Activated T-helper 1 cell treated with anti-CD3 and anti-CD28 coated beads, Interleukin-12 subunit alpha, Interleukin-12 subunit beta, Interleukin-2, Interleukin-4 antibody, amounts not matched to agents 30 ng/mL and 10 ng/mL and 1 ng/mL, durations not matched to agents 14 hours and 24 hours and 36 hours (primary cell): Measurements from ENCODE around the gene ATP8B4. TPM values are rescaled to one million over a fixed set of nuclear protein-coding genes. Genes with fewer than 3 reads are reported as not detected.

Source experiments
- DNase-seq: peaks from one replicate; pipeline ENCODE4 v3.0.0; 2021; ENCODE audit warnings: low spot score
- H3K27ac Mint-ChIP-seq: one replicate; pipeline ENCODE4 v1.8.0; 2021; ENCODE audit warnings: mild to moderate bottlenecking, mixed read lengths
- H3K27me3 Mint-ChIP-seq: one replicate; pipeline ENCODE4 v1.8.0; 2022; ENCODE audit warnings: mild to moderate bottlenecking, moderate library complexity, mixed read lengths; ENCODE audit not compliant: insufficient read depth
- H3K36me3 Mint-ChIP-seq: one replicate; pipeline ENCODE4 v1.8.0; 2021; ENCODE audit warnings: low read depth, mixed read lengths
- H3K4me1 Mint-ChIP-seq: one replicate; pipeline ENCODE4 v1.8.0; 2021; ENCODE audit warnings: low read depth, mixed read lengths
- H3K4me3 Mint-ChIP-seq: one replicate; pipeline ENCODE4 v1.8.0; 2021; ENCODE audit warnings: mild to moderate bottlenecking, moderate library complexity, mixed read lengths
- H3K9me3 Mint-ChIP-seq: one replicate; pipeline ENCODE4 v1.8.0; 2021; ENCODE audit warnings: mixed read lengths
- intact Hi-C: fragments of 100-400 bp; cut with micrococcal nuclease; formaldehyde crosslinking; loops from one replicate; pipeline ENCODE4 v1.15.1; 2024
- total RNA-seq: library from RNA; stranded (reverse); gene quantifications from 2 replicates; pipeline ENCODE4 v1.2.3, GENCODE V29; 2022

Gene ATP8B4
- total RNA-seq, 1 donor from 2014 or later, result 49.7 TPM

DNA sequence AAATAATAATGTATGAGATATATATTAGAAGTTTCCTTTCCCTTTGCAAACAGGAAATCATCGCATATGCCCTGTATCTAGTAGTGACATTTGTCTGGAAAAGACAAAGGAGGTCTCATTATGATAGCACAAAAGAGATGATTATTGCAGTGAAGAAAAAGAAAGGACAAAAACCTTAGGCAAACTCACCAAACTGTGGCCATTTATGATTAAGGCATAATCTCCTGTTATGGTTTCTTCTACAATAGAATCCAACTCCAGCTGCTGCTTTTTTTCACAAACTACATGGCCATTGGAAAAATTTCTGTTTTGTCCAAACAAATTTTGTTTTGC, 218.2 kb downstream of the ATP8B4 start:
- Mint-ChIP-seq H3K27ac (no peak overlapping the region), H3K9me3 (no peaks in the 10 kb centered on the region), H3K4me1 (no peaks in the 10 kb centered on the region), H3K36me3 (peaks cover 38% of the 10 kb centered on the region), H3K27me3 (no peaks in the 10 kb centered on the region), H3K4me3 (no peak overlapping the region)
- no peak for DNase-seq
- intact Hi-C loops, result no loop called here

DNA sequence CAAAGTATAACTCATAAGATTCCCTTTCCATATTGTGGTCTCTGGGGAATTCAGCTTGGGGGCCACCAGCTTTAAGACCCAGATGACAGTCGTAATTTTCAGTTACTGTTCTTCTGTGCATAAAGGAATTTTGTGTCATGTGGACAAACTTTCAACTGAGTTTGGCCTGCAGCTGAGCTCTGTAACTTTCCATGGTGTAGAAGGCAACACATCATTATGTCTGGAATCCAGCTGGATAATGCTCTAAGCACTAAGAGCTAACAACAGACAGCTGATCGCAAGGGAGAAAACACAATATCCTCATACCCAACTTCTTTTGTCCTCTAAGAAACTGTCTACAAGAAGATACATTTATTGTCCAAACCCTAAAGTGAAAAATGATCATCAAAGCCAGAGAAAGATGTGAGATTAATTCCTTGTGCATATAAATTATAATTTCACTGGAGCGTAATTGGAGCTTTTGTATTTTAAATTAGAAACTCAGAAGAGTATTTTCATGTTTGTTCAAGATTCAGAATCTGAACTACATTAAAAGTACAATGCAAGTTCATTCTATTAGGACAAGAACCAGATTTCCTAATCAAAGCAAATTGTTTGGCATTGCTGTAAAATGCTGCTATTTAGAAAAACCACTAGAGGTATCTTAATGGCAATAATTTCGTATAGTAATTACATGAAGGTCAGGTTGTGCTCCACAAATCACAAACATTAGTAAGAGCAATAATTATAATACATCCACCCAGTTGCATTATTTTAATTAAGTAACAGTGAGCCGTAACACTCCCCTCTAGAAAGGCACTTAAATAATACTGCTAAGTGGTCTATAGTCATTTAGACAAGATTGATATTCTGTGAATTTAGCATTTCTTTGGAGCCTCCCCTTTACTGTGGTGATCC, 218.8 kb downstream of the ATP8B4 start:
- intact Hi-C loops, result no loop called here

DNA sequence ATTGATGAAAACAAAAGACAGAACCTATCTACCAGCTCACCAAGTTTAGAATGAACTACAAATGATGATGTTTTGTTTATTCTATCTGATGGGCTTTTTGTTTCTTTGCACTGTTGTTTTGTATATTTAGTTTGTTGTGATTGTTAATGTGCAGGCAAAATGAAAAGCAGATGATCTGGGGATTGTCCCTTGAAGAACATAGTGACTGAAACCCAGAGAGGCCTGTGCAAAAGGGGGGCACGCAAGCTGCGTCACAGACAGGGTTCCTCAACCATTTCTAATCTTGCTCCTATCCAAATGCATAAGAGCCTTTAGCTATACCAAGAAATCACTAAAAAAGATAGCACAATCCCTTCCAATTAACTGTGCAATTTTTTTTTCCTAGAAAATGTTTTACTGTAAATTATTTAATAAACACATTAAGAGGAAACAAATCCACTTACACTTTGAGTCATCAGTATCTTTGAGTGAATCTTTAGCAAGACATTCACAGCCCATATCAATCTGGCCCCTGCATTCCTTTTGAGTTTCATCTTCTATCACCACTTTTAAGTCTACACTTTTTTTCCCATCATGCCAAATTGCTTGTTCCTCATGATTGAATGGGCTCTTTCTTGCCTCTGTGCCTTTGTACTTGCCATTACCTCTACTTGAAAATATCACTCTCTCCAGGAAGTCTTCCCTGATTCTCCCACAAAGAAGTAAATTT, 220.3 kb downstream of the ATP8B4 start:
- Mint-ChIP-seq H3K4me3 (no peak overlapping the region), H3K27me3 (no peaks in the 10 kb centered on the region), H3K27ac (no peak overlapping the region), H3K9me3 (no peaks in the 10 kb centered on the region), H3K4me1 (peaks cover 3% of the 10 kb centered on the region), H3K36me3 (peaks cover 34% of the 10 kb centered on the region)
- intact Hi-C loops, result no loop called here
- no peak for DNase-seq

More for the DNA sequence above, 218.8 kb downstream of the ATP8B4 start:
- Mint-ChIP-seq H3K27me3 (no peaks in the 10 kb centered on the region), H3K4me1 (no peaks in the 10 kb centered on the region), H3K27ac (no peak overlapping the region), H3K4me3 (no peak overlapping the region), H3K9me3 (no peaks in the 10 kb centered on the region), H3K36me3 (peaks cover 38% of the 10 kb centered on the region)
- no peak for DNase-seq

DNA sequence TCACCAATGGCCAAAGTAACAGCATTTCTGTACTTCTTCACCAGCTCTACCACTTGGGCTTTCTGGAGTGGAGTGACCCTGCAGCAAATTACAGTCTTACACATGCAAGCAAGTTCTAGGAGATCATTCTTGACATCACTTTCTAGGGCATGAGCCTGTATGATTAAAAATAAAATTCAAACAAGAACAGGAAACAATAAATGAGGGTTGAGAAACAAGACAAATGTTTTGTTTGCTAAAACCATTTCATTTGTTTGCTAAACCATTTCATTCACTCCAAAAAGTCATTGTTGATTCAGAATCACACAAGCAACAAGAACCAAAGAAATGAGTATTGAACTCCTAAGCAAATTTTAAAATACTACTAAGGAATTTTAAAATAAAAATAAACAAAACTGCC, 220.9 kb downstream of the ATP8B4 start:
- intact Hi-C loops, result no loop called here

DNA sequence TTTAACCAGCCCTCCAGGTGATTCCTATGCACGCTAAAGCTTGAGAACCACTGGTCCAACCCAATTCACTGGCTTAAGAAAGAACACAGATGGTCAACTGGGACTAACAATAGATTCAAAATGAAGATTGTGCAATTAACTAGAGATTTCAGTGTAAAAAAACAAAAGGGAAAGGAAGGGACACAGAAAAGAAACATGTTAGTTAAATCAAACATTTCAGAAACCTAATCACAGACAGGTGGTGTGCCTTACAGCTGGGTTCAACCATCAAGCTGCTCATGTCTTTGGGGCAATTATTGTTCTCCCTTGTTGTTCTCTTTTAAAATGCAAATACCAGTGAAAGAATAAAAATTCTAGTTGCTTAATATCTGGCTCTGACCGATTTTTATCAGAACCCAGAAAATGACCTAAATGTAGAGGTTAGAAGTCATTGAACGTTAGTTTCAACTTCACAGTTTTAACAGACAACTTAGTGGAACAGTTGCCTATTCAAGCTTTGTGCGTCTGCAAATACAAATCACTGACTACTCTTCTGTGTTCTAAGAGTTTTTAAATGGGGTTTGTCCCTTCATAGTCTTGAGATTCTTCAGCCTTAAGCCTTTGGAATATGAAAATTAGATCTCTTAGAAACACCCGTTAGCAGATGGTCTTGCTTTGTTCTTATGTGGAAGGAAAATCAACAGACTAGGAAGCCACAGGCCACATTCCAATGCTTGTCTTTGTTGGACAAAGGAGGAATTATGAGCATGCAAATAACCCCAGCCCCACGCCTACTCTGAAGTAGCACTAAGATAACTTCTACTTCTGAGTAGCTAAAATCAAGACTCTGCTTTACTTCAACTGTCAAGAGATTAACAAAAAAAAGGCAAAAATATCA, 223.4 kb downstream of the ATP8B4 start:
- Mint-ChIP-seq H3K4me1 (peaks cover 12% of the 10 kb centered on the region), H3K9me3 (no peaks in the 10 kb centered on the region), H3K4me3 (no peak overlapping the region), H3K27ac (no peak overlapping the region), H3K27me3 (no peaks in the 10 kb centered on the region), H3K36me3 (peaks cover 40% of the 10 kb centered on the region)
- DNase-seq, result no peak
- intact Hi-C loops, result no loop called here

More for the DNA sequence above, 220.9 kb downstream of the ATP8B4 start:
- no peak overlapping the region for H3K27ac Mint-ChIP-seq
- peaks cover 35% of the 10 kb centered on the region for H3K36me3 Mint-ChIP-seq
- peaks cover 10% of the 10 kb centered on the region for H3K4me1 Mint-ChIP-seq
- no peak for DNase-seq
- no peaks in the 10 kb centered on the region for H3K9me3 Mint-ChIP-seq
- no peak overlapping the region for H3K4me3 Mint-ChIP-seq
- no peaks in the 10 kb centered on the region for H3K27me3 Mint-ChIP-seq

DNA sequence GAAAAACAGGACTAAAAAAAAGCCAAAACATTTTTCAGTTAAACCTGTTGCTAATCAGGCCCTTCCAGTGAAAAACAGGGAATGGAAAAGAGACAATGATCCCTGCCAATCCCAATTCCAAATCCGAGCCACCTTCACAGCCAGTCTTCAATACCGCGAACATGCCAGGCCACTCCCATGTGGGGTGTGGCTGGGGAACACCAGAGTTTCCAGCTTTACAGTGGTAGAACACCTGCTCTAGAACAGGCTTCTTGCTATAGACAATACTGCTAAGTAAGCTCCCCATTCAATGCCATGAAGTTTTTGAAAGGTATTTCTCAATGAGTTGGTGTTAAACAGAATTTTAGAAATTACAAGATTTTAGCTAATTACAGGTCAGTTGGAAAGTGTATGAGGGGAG, 228.3 kb downstream of the ATP8B4 start:
- Mint-ChIP-seq H3K27me3 (no peaks in the 10 kb centered on the region), H3K9me3 (no peaks in the 10 kb centered on the region), H3K27ac (no peak overlapping the region), H3K4me3 (no peak overlapping the region), H3K4me1 (peaks cover 12% of the 10 kb centered on the region), H3K36me3 (peaks cover 37% of the 10 kb centered on the region)
- intact Hi-C loops, result no loop called here
- DNase-seq, result no peak

DNA sequence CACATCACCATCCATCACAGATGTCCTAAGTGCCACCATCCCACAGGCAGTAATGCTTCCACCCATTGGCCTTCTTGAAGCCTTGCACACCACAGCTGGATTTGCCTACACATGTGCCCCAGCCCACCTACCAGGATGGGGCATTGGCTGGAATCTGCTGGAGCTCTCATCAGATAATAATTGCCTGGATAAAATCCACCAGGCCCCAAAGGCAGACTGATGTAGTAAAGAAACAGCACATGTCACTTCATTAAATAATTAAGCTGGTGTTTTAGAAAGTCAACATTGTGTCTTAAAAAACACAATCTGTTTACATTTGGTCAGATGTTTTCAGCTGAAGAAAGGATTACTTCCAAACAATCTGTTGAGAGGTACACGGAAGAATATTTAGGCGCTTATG, 229.5 kb downstream of the ATP8B4 start:
- DNase-seq, result no peak
- intact Hi-C loops, result no loop called here
- peaks cover 40% of the 10 kb centered on the region for H3K36me3 Mint-ChIP-seq
- H3K4me1 Mint-ChIP-seq, result peaks cover 12% of the 10 kb centered on the region
- no peak overlapping the region for H3K27ac Mint-ChIP-seq
- H3K4me3 Mint-ChIP-seq, result no peak overlapping the region
- H3K27me3 Mint-ChIP-seq, result no peaks in the 10 kb centered on the region
- no peaks in the 10 kb centered on the region for H3K9me3 Mint-ChIP-seq

DNA sequence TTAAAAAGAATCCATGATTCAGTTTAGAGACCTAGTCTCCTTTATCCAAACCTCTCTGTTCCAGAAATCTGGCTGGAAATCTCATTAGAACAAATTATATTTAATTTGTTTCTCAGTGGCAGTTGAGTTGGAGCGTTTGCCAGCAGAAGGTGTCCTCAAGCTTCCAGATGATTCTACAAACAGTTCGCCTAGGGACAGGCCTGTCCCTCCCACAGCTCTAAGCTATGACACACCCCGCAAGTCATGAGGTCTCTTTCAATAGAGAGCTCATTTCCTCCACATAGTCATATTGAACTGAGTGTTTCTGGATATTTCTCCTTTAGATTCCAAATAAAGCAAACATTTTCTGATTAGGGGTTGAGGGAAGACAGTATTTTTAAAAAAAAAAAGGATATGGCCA, 230.3 kb downstream of the ATP8B4 start:
- H3K27me3 Mint-ChIP-seq, result no peaks in the 10 kb centered on the region
- H3K4me3 Mint-ChIP-seq, result no peak overlapping the region
- no peak overlapping the region for H3K27ac Mint-ChIP-seq
- DNase-seq, result no peak
- H3K36me3 Mint-ChIP-seq, result peaks cover 39% of the 10 kb centered on the region
- intact Hi-C loops, result no loop called here
- no peaks in the 10 kb centered on the region for H3K9me3 Mint-ChIP-seq
- H3K4me1 Mint-ChIP-seq, result peaks cover 9% of the 10 kb centered on the region

DNA sequence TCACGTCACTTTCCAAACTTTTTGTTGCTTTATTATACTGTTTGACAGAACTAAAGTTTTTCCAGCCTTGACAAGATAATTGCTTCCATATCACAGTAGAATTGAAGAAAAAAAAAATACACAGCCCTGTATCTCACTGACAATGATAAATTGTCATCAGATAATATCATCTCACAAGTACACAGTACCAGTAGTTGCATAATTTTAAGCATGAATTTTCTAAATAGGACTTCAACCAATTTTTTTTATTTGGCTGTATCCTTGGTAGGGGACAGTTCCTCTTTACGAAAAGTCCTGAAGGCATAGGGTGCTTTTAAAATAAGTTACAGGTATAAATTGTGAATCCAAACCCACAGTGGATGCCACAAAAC, 230.7 kb downstream of the ATP8B4 start:
- intact Hi-C loops, result no loop called here
- no peak for DNase-seq
- H3K4me1 Mint-ChIP-seq, result peaks cover 5% of the 10 kb centered on the region

DNA sequence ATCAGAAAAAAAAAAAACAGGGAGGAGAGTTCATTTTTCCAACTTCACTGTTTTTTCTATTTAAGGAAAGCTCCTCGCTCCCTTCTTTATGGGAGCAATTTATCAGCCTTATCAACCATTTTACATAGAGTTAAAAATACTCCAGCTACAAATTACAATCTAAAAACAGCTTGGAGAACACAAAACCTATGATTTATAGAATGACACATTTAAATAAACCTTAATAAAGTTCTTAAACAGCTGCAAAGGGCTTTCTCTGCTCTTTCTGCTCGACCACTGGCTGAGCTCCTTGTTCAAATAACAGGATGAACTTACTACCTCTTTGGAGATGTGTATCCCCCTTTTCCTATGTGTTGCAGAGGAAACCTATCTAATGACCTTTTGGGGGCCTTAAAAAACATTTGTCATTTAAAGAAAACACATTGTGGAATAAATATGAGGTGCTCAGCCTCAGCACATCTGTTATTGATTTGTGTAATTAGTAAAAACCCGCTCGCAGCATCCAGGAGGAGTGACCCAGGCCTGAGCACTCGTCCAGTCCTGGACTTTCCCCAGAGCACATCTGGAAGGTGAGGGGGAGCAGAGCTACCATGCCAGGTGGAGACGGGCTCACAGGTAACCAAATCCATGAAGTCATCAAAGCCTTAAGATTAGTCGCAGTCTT, 231.2 kb downstream of the ATP8B4 start:
- Mint-ChIP-seq H3K4me3 (no peak overlapping the region), H3K36me3 (peaks cover 36% of the 10 kb centered on the region), H3K4me1 (no peaks in the 10 kb centered on the region), H3K9me3 (no peaks in the 10 kb centered on the region), H3K27me3 (no peaks in the 10 kb centered on the region), H3K27ac (no peak overlapping the region)
- no peak for DNase-seq
- intact Hi-C loops, result no loop called here

More for the DNA sequence above, 230.7 kb downstream of the ATP8B4 start:
- Mint-ChIP-seq H3K9me3 (no peaks in the 10 kb centered on the region), H3K36me3 (peaks cover 37% of the 10 kb centered on the region), H3K4me3 (no peak overlapping the region), H3K27me3 (no peaks in the 10 kb centered on the region), H3K27ac (no peak overlapping the region)

DNA sequence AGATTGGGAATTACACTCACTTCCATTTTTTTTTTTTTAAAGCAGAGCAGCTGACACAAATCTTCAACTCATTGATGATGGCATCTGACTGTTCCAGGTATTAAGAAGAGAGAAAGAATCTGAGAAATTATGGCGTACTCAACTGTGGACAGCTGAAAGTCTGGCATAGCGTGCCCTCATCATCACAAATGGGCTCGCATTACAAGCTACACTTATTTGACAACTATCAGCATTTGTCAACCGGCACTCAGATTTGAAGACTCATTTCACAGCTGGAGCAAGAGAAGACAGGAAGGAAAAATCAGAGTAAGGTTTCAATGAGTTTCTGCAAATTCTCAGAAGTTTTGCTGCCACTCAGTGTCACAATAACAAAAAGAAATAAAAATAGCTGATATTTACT, 235.9 kb downstream of the ATP8B4 start:
- Mint-ChIP-seq H3K4me3 (no peak overlapping the region), H3K27ac (no peak overlapping the region), H3K4me1 (peaks cover 12% of the 10 kb centered on the region), H3K27me3 (no peaks in the 10 kb centered on the region), H3K36me3 (peaks cover 27% of the 10 kb centered on the region), H3K9me3 (no peaks in the 10 kb centered on the region)
- no peak for DNase-seq
- intact Hi-C loops, result no loop called here

DNA sequence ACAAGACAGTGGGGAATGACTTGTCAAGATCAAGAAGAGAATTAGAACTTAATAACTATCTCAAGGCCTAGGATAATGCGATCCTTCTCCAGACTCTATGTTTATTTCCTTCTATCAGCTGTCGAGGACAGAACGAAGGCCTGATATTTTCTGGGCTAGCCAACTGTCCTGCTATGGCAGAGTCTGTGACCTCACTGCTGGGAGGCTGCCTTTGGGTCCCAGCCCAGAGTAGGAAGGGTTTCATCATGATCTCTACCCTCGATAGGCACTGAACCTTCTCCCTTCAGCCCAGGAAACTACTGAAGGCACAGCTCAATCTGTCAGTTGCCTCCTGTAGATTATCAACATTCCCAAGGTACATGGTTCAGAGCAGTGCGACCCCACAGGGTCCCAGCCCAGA, 237.2 kb downstream of the ATP8B4 start:
- peaks cover 28% of the 10 kb centered on the region for H3K36me3 Mint-ChIP-seq
- no peaks in the 10 kb centered on the region for H3K27me3 Mint-ChIP-seq
- no peaks in the 10 kb centered on the region for H3K9me3 Mint-ChIP-seq
- intact Hi-C loops, result no loop called here
- H3K27ac Mint-ChIP-seq, result no peak overlapping the region
- no peak overlapping the region for H3K4me3 Mint-ChIP-seq
- H3K4me1 Mint-ChIP-seq, result peaks cover 12% of the 10 kb centered on the region
- DNase-seq, result no peak
